ENCODE results near the gene USP3. TPM values are rescaled to one million over a fixed set of nuclear protein-coding genes. Genes with fewer than 3 reads are reported as not detected.

Gene USP3
- polyA plus RNA-seq, 1 of the 3 experiments (the other 2 are of a cell fraction): 9.3 TPM

- no peak for TF ChIP-seq NFIC (IDR thresholded peaks at IDR 0.05; ENCODE audit: borderline replicate concordance)
- no peak for TF ChIP-seq RXRA (IDR thresholded peaks at IDR 0.05; ENCODE audit: borderline replicate concordance, low read depth)
- TF ChIP-seq YY1 (IDR thresholded peaks at IDR 0.05; ENCODE audit: low read depth): no peak
- TF ChIP-seq GATA2 (CRISPR knock-in tag; IDR thresholded peaks at IDR 0.05): no peak
- no peak for TF ChIP-seq RAD21 (IDR thresholded peaks at IDR 0.05; ENCODE audit: low read length)
Observed at GRCh38 chr15:63463793-63464192, 40.6 kb upstream of the USP3 start (continued).

GRCh38 chr15:63465104-63465503 lies 39.3 kb upstream of the USP3 start:
- Histone ChIP-seq H3K4me3 (ENCODE audit: low read depth in 2 of 2, low read length in 1 of 2) (no peak overlapping the region), H3K27me3 (ENCODE audit: insufficient read depth) (no peaks in the 10 kb centered on the region), H3K36me3 (replicated peaks in 1 of 2; ENCODE audit: control insufficient read depth in 1 of 2, insufficient read depth in 2 of 2, low read length in 1 of 2) (no peaks in the 10 kb centered on the region), H3K9me3 (no peaks in the 10 kb centered on the region), H3K9ac (no peak overlapping the region), H4K20me1 (ENCODE audit: insufficient read depth) (no peaks in the 10 kb centered on the region), H3K4me2 (no peak overlapping the region), H3K9me2 (no peaks in the 10 kb centered on the region), H2AFZ (ENCODE audit: low read depth) (no peak overlapping the region), H3K79me2 (ENCODE audit: insufficient read depth) (no peaks in the 10 kb centered on the region), H3K4me1 (ENCODE audit: control insufficient read depth in 1 of 2, insufficient read depth in 2 of 2, low read depth in 1 of 2, low read length in 1 of 2) (peaks cover 9 to 15% of the 10 kb centered on the region in 2 experiments; a peak in 2 of 4 replicates), H3K27ac (ENCODE audit: low read depth in 2 of 2, low read length in 1 of 2) (no peak overlapping the region), H3F3A (replicated peaks; ENCODE audit: insufficient read depth) (peaks cover 9% of the 10 kb centered on the region)
- TF ChIP-seq YY1 (IDR thresholded peaks at IDR 0.05; ENCODE audit: low read depth): no peak
- TF ChIP-seq GATA2 (CRISPR knock-in tag; IDR thresholded peaks at IDR 0.05): no peak
- TF ChIP-seq CTCF (IDR thresholded peaks at IDR 0.05): no peak
- TF ChIP-seq RCOR1 (IDR thresholded peaks at IDR 0.05; ENCODE audit: low read length): no peak
- no peak for TF ChIP-seq MAX (IDR thresholded peaks at IDR 0.05; ENCODE audit: low read depth)
- no peak for TF ChIP-seq TCF12 (IDR thresholded peaks at IDR 0.05)
- no peak for TF ChIP-seq EZH2phosphoT487 (IDR thresholded peaks at IDR 0.05; ENCODE audit: borderline replicate concordance, low read depth)
- no peak for TF ChIP-seq EP300 (IDR thresholded peaks at IDR 0.05; ENCODE audit: borderline replicate concordance in 1 of 2, low read depth in 1 of 2, low read length in 1 of 2)
- no peak for TF ChIP-seq RXRA (IDR thresholded peaks at IDR 0.05; ENCODE audit: borderline replicate concordance, low read depth)
- TF ChIP-seq NFIC (IDR thresholded peaks at IDR 0.05; ENCODE audit: borderline replicate concordance): no peak
- POLR2A ChIA-PET: no interaction called here
- no peak for DNase-seq
- CTCF ChIA-PET: interaction anchor here (1.1 to 2.7 kb wide), 3 partner anchors 22 to 177 kb away, joined by 4 to 22 read pairs (median 6); no protein-coding TSS in a partner anchor

- no peak overlapping the region for H3K4me3 ChIP-seq (ENCODE audit: low read depth in 2 of 2, low read length in 1 of 2)
- 15% methylated on average over 7 of the region's 8 CpGs for WGBS (ENCODE audit: low lambda C conversion rate)
- peak overlapping the region; percentile 16; the same call in 1 of the 2 replicates for H3K4me2 ChIP-seq
- H3K79me2 ChIP-seq (ENCODE audit: insufficient read depth): no peaks in the 10 kb centered on the region
- H3K9me3 ChIP-seq: no peaks in the 10 kb centered on the region
- ChIA-PET CTCF (interaction anchor here (0.6 to 2.7 kb wide), 58 partner anchors 9 to 622 kb away, joined by 3 to 22 read pairs (median 4); partner anchors contain the start of gene USP3), POLR2A (interaction anchor here (0.6 to 1.0 kb wide), 3 partner anchors 9 to 373 kb away, joined by 3 to 4 read pairs (median 3); no protein-coding TSS in a partner anchor)
- no peaks in the 10 kb centered on the region for H3K27me3 ChIP-seq (ENCODE audit: insufficient read depth)
- H3K9ac ChIP-seq: no peak overlapping the region
- no peaks in the 10 kb centered on the region for H3K9me2 ChIP-seq
- no peaks in the 10 kb centered on the region for H4K20me1 ChIP-seq (ENCODE audit: insufficient read depth)
- peak; percentile 72 for DNase-seq
- H3K4me1 ChIP-seq (ENCODE audit: control insufficient read depth in 1 of 2, insufficient read depth in 2 of 2, low read depth in 1 of 2, low read length in 1 of 2): peaks cover 9 to 14% of the 10 kb centered on the region in 2 experiments; a peak in 2 of 4 replicates
- H2AFZ ChIP-seq (ENCODE audit: low read depth): no peak overlapping the region
- H3K36me3 ChIP-seq (replicated peaks in 1 of 2; ENCODE audit: control insufficient read depth in 1 of 2, insufficient read depth in 2 of 2, low read length in 1 of 2): no peaks in the 10 kb centered on the region
- no peak overlapping the region for H3K27ac ChIP-seq (ENCODE audit: low read depth in 2 of 2, low read length in 1 of 2)
- H3F3A ChIP-seq (replicated peaks; ENCODE audit: insufficient read depth): peaks cover 8% of the 10 kb centered on the region
- peak; percentile 75 for TF ChIP-seq CTCF (IDR thresholded peaks at IDR 0.05)
- peak; percentile 65 for TF ChIP-seq RAD21 (IDR thresholded peaks at IDR 0.05; ENCODE audit: low read length)
- TF ChIP-seq TCF12 (IDR thresholded peaks at IDR 0.05): peak; percentile 41; the same call in 1 of the 2 replicates
- TF ChIP-seq GATA2 (CRISPR knock-in tag; IDR thresholded peaks at IDR 0.05): peak; percentile 66
- TF ChIP-seq FOXM1 (IDR thresholded peaks at IDR 0.05; ENCODE audit: low read depth): no peak
- 0 out of 2 replicates have a peak, but pooled peaks have one; percentile 29 for TF ChIP-seq MAX (IDR thresholded peaks at IDR 0.05; ENCODE audit: low read depth)
- peak; percentile 32 for TF ChIP-seq CHD2 (IDR thresholded peaks at IDR 0.05; ENCODE audit: low read length, partially characterized antibody)
- peak; percentile 50 for TF ChIP-seq SMC3 (IDR thresholded peaks at IDR 0.05; ENCODE audit: low read depth, low read length)
- TF ChIP-seq ZBTB33 (IDR thresholded peaks at IDR 0.05; ENCODE audit: borderline replicate concordance, low read depth): no peak
- no peak for TF ChIP-seq MEF2A (IDR thresholded peaks at IDR 0.05; ENCODE audit: borderline replicate concordance, low read depth)
Observed at GRCh38 chr15:63466378-63467192, 37.8 kb upstream of the USP3 start.

Measured in SK-N-SH (cell line).